Natural killer cell treated with Interleukin-12 subunit alpha and Interleukin-12 subunit beta and Interleukin-15 and Interleukin-18, amount 100 ng/mL, for 72 hours (primary cell): ENCODE measurements around the gene PGP. TPM values are rescaled to one million over a fixed set of nuclear protein-coding genes. Genes with fewer than 3 reads are reported as not detected.

Source experiments
- ATAC-seq, 2 donors: fragments of 150-1000 bp; cut with Tn5 transposase in 1 of 2; sonication (Bioruptor Pico), chemical (Tn5 transposase) in 1 of 2; 2 replicates each; pipeline ENCODE4 v1.10.0; 2021
- DNase-seq: peaks from one replicate; pipeline ENCODE4 v3.0.0; 2022; ENCODE audit warnings: low spot score
- H3K27ac Mint-ChIP-seq, 2 donors: 1 replicate in 1 of 2; 2 replicates in 1 of 2; pipeline ENCODE4 v1.8.0; 2022; ENCODE audit warnings: mixed read lengths in 2 of 2, mild to moderate bottlenecking in 1 of 2, moderate library complexity in 1 of 2
- H3K27me3 Mint-ChIP-seq, 2 donors: 1 replicate in 1 of 2; 2 replicates in 1 of 2; pipeline ENCODE4 v1.8.0; 2022; ENCODE audit warnings: mixed read lengths in 2 of 2
- H3K36me3 Mint-ChIP-seq: one replicate; pipeline ENCODE4 v1.8.0; 2022; ENCODE audit warnings: mixed read lengths
- H3K4me1 Mint-ChIP-seq, 2 donors: 1 replicate in 1 of 2; 2 replicates in 1 of 2; pipeline ENCODE4 v1.8.0; 2022; ENCODE audit warnings: low read depth in 2 of 2, mixed read lengths in 2 of 2, mild to moderate bottlenecking in 1 of 2
- H3K4me3 Mint-ChIP-seq: one replicate; pipeline ENCODE4 v1.8.0; 2022; ENCODE audit warnings: mixed read lengths
- H3K9me3 Mint-ChIP-seq: 2 replicates; pipeline ENCODE4 v1.8.0; 2022; ENCODE audit warnings: mixed read lengths
- total RNA-seq, 2 donors: library from RNA; stranded (reverse); gene quantifications; one replicate each; pipeline ENCODE4 v1.2.3, GENCODE V29; 2022

The PGP gene
- total RNA-seq, 2 donors from 2014 or later: 18.8 to 39.8 TPM

DNA sequence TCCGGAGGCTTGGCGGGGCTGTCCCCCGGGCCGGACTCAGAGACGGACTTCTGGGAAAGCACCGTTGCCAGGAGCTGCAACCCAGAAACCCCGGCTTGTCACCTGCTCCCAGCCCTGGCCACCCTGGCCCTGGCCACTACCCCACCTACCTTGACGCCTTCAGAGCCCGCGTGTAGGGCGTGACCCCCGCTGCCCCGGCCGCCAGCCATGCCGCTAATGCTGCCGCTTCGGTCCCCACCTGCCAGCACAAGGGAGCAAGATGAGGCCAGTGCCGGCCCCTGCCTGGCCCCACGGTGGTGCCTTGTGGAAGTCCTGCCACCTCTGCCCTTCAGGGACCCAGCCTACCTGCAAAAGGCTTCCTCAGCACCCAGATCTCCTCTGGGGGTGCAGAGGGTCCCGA, 29.7 kb downstream of the PGP start:
- DNase-seq: no peak
- Mint-ChIP-seq H3K27me3 (no peaks in the 10 kb centered on the region), H3K4me1 (peaks cover 0 to 4% of the 10 kb centered on the region in 2 donors), H3K36me3 (no peaks in the 10 kb centered on the region), H3K4me3 (no peak overlapping the region), H3K9me3 (no peaks in the 10 kb centered on the region), H3K27ac (no peak overlapping the region)
- ATAC-seq: no peak

DNA sequence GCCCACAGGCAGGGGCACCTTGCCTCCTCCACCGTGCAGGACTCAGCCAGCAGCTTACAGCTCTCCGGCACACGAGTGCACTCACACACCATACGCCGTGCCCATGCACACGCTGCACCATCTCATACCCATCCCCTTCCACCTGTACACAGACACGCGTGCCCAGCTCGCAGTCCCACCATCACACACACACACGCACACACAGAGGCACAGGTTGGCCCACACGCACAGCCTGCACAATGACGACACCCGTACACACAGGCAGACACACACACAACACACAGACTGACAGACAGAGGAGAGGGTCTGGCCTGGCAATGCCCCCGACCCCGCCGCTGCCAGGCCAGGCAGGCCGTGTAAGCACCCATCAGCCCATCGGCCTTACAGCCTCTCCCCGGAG, 30.3 kb downstream of the PGP start:
- H3K4me1 Mint-ChIP-seq: peaks cover 0 to 4% of the 10 kb centered on the region in 2 donors
- ATAC-seq (peak in 1 of 2 donors; percentile 2), DNase-seq (no peak)
- H3K27me3 Mint-ChIP-seq: no peaks in the 10 kb centered on the region
- no peak overlapping the region for H3K4me3 Mint-ChIP-seq
- no peaks in the 10 kb centered on the region for H3K9me3 Mint-ChIP-seq
- no peak overlapping the region for H3K27ac Mint-ChIP-seq
- no peaks in the 10 kb centered on the region for H3K36me3 Mint-ChIP-seq

DNA sequence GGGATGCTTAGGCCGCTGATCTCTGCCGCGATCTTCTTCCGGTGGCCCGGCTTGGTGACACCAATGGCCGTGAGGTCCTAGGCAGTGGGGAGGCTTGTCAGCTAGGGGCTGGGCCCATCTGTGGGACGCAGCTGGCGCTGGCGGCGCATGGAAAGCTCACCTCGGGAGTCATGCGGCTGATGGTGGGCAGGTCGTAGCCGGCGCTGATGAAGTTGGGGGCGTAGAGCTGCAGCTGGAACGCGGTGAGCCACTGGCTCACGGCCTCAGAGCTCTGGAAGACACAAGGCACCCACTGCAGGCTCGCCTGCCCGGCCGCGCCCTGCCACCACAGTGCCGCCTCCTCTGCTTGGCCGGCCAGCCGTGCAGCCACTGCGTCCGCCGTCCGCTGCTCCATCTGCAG, 31.0 kb downstream of the PGP start:
- peaks cover 0 to 4% of the 10 kb centered on the region in 2 donors for H3K4me1 Mint-ChIP-seq
- ATAC-seq (no peak), DNase-seq (no peak)
- no peaks in the 10 kb centered on the region for H3K36me3 Mint-ChIP-seq
- no peak overlapping the region for H3K27ac Mint-ChIP-seq
- no peaks in the 10 kb centered on the region for H3K27me3 Mint-ChIP-seq
- H3K9me3 Mint-ChIP-seq: no peaks in the 10 kb centered on the region
- no peak overlapping the region for H3K4me3 Mint-ChIP-seq

DNA sequence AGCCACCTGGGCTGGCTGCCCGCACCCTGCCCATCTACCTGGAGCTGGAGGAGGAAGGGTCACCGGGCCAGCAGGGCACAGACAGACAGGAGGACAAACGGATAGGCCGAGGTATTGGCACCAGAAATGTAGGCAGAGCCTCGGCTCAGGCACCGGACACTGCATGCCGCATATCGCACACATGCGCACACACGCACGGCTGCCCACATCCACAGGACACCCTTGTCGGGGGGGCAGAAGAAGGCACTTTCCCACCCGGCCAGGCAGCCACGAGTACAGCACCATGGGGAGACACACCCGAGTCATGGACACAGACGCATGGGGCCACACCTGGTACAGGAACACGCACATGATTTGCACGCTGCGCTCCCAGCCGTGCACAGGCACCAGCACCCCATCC, 32.7 kb downstream of the PGP start:
- no peak overlapping the region for H3K4me3 Mint-ChIP-seq
- DNase-seq (no peak), ATAC-seq (no peak)
- no peak overlapping the region for H3K27ac Mint-ChIP-seq
- no peaks in the 10 kb centered on the region for H3K27me3 Mint-ChIP-seq
- no peaks in the 10 kb centered on the region for H3K36me3 Mint-ChIP-seq
- H3K4me1 Mint-ChIP-seq: peaks cover 0 to 6% of the 10 kb centered on the region in 2 donors
- H3K9me3 Mint-ChIP-seq: no peaks in the 10 kb centered on the region

DNA sequence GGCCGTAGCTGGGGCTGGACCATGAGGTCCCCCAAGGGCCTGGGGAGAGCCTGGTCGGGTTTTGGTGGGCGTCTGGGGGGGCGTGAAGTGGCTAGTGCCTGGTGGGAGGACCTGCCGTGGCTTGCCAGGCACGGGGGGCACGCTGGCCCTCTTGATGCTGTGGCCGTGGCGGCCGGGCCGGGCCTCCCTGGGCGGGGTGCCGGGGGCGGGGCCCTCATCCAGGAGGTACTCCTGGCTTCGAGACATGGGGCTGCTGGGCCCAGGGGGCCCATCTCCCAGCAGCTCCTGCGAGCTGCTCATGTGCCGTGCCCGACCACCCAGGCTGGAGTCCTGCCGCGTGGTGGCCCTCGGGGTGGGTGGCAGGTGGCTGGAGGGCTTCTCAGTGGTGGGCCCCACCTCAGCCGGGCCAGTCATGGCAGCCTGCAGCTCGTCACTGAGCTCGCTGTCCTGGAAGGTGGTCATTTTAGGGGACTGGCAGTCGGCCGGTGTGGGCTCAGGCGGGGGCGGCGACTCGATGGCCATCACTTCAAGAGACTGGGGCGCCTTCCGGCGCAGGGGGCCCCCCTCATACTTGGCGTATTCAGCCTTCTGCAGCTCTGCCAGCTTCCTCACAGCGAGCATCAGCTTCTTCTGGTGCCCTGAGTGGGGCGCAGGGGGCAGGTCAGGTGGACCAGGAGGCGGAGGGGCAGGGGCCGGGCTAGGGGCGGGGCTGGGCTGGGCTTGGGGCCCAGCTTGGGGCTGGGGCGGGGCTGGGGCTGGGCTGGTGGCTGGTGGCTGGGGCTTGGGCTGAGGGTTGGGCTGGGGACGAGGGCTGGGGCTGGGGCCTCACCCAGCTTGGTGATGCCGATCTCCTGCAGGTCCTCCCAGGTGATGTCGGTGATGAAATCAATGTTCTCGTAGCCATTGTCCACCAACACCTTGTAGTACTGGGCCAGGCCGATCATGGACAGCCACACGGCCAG, 33.4 kb downstream of the PGP start:
- ATAC-seq (no peak), DNase-seq (no peak)
- Mint-ChIP-seq H3K4me1 (peaks cover 0 to 6% of the 10 kb centered on the region in 2 donors), H3K9me3 (no peaks in the 10 kb centered on the region), H3K27me3 (no peaks in the 10 kb centered on the region), H3K36me3 (no peaks in the 10 kb centered on the region), H3K4me3 (no peak overlapping the region), H3K27ac (no peak overlapping the region)

DNA sequence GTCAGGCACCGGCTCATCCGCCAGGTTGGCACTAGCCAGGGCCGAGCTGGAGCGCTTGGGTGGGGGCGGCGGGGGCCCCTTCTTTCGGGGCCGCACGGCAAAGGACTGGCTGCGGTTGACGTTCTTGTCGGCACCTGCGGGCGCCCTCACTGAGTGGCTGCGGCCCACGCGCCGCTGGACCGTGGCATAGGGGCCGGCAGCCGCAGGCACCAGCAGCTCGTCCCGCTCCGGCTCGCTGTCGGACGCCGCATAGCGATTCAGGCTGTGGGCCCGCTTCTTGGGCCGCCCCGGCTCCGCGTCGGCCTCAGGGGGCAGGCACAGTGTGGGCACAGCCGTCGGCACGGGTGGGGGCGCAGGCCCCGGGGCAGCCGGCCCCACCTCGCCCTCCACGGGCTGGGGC, 34.2 kb downstream of the PGP start:
- Mint-ChIP-seq H3K36me3 (no peaks in the 10 kb centered on the region), H3K4me3 (no peak overlapping the region), H3K9me3 (no peaks in the 10 kb centered on the region), H3K27ac (no peak overlapping the region), H3K4me1 (peaks cover 0 to 6% of the 10 kb centered on the region in 2 donors), H3K27me3 (no peaks in the 10 kb centered on the region)
- DNase-seq (no peak), ATAC-seq (no peak)

DNA sequence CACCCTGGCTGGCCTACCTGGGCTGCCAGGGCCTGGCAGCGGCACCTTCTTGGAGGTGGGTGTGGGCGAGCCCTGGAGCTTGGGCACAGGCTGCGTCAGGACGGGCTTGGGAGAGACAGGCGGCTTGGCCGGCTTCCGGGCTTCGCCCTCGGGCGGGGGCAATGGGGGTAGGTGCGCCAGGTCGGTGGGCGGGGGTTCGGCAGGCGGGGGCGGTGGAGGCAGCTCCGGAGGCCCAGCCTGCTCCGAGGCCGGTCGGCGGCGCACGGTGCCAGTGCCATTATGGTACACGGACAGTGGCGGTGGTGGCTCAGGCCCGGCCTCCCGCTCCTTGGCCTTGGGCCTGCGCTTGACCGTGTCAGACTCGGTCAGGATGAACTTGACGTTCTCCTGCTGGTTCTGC, 35.1 kb downstream of the PGP start:
- ATAC-seq (no peak), DNase-seq (no peak)
- peaks cover 0 to 6% of the 10 kb centered on the region in 2 donors for H3K4me1 Mint-ChIP-seq
- no peaks in the 10 kb centered on the region for H3K9me3 Mint-ChIP-seq
- H3K4me3 Mint-ChIP-seq: no peak overlapping the region
- H3K36me3 Mint-ChIP-seq: no peaks in the 10 kb centered on the region
- H3K27ac Mint-ChIP-seq: no peak overlapping the region
- no peaks in the 10 kb centered on the region for H3K27me3 Mint-ChIP-seq

DNA sequence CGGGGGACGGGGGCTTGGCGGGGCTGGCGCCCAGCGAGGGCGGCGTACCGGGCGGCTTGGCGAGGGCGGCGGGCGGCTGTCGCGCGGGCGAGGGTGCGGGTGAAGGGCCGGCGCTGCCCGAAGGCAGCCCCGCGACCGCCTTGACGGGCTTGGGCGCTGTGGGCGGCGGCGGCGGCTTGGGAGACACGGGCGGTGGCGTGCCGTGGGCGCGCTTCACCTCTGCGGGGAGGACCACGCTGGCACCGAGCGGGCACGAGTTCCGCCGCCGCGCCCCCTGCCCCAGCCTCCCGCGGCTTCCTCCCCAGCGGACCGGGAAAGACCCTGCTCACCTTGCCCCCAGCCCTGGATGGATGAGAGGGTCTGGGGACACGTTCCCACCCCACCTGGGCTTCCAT, 35.5 kb downstream of the PGP start:
- Mint-ChIP-seq H3K4me3 (no peak overlapping the region), H3K36me3 (no peaks in the 10 kb centered on the region), H3K9me3 (no peaks in the 10 kb centered on the region), H3K4me1 (peaks cover 0 to 6% of the 10 kb centered on the region in 2 donors), H3K27me3 (no peaks in the 10 kb centered on the region), H3K27ac (no peak overlapping the region)
- DNase-seq: no peak
- no peak for ATAC-seq

DNA sequence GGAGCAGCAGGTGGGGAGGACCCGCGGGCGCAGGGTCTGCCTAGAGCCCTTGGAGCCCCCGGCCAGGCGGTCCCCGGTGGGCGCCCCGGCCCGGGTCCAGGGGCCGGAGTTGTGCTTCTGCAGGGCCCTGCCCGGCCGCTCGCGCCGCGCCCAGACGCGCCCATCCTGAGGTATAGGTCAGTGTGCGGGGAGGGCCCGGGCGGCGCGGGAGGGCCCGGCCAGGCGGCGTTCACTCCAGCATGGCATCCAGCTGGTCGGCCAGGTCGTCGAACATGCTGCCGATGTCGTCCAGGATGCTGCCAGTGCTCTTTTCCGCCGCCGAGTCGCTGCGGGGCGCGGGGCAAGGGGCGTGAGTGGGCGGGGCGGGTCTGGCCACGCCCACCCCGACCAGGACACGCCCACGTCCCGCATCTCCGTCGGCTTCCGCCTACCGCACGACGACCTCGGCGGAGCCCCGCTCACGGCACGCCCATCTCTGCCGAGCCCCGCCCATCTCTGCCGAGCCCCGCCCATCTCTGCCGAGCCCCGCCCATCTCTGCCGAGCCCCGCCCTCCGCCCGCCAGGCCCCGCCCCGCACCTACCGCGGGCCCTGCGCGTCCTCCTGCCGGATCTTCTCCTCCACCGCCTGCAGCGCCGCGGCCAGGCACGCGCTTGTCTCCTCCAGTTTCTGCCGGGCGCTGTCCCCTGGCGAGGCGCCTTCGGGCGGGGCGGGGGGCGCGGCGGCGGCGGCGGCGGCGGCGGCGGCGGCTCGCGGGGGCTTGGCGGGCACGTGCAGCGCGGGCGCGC, 36.1 kb downstream of the PGP start:
- Mint-ChIP-seq H3K27ac (no peak overlapping the region), H3K27me3 (no peaks in the 10 kb centered on the region)
- peak; percentile 42 to 81 for ATAC-seq

DNA sequence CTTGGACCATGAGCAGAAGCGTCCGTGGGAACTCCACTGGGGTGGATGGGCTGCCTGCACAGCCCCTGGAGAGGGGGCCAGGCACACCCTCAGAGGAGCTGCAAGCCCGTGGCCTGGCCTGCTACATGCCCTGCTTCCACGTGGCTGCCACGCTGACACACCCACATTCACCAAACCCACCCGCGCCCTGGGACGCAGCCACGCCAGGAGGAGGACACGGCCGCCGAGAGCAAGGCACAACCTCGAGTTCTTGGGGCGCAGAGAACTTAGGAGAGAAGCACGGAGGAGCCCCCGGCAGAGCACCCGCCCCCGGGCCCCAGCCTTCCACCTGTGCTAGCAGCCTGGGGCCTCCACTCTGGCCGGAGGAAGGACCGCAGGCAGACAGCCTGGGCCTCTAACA, 37.1 kb downstream of the PGP start:
- H3K27me3 Mint-ChIP-seq: no peaks in the 10 kb centered on the region
- no peak for DNase-seq
- no peak overlapping the region for H3K4me3 Mint-ChIP-seq
- no peak overlapping the region for H3K27ac Mint-ChIP-seq
- no peaks in the 10 kb centered on the region for H3K36me3 Mint-ChIP-seq
- no peak for ATAC-seq
- peaks cover 0 to 6% of the 10 kb centered on the region in 2 donors for H3K4me1 Mint-ChIP-seq
- H3K9me3 Mint-ChIP-seq: no peaks in the 10 kb centered on the region

More for the DNA sequence above, 36.1 kb downstream of the PGP start:
- peaks cover 0 to 6% of the 10 kb centered on the region in 2 donors for H3K4me1 Mint-ChIP-seq
- no peaks in the 10 kb centered on the region for H3K9me3 Mint-ChIP-seq
- H3K36me3 Mint-ChIP-seq: no peaks in the 10 kb centered on the region
- no peak overlapping the region for H3K4me3 Mint-ChIP-seq
- DNase-seq: no peak

DNA sequence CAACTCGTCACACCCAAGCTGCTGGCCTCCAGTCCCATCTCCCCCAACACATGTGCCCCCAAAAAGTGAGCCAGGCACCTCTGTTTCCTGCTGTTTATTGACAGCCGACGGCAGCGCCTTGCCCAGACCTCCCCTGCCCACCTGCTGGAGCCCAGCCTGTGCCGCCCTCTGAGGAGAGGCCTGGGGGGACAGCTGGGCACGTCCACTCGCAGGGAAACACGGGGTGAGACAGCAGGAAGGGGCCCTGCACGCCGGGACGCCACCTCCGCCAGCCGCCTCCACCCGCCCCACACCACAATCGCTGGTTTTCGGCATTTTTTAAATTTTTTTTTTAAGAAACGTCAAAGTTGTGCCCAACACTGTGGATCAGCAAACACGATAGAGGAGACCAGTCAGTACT, 37.5 kb downstream of the PGP start:
- DNase-seq (no peak), ATAC-seq (no peak)
- no peaks in the 10 kb centered on the region for H3K36me3 Mint-ChIP-seq
- H3K27me3 Mint-ChIP-seq: no peaks in the 10 kb centered on the region
- H3K4me3 Mint-ChIP-seq: no peak overlapping the region
- H3K27ac Mint-ChIP-seq: no peak overlapping the region
- no peaks in the 10 kb centered on the region for H3K9me3 Mint-ChIP-seq
- H3K4me1 Mint-ChIP-seq: peaks cover 0 to 3% of the 10 kb centered on the region in 2 donors

DNA sequence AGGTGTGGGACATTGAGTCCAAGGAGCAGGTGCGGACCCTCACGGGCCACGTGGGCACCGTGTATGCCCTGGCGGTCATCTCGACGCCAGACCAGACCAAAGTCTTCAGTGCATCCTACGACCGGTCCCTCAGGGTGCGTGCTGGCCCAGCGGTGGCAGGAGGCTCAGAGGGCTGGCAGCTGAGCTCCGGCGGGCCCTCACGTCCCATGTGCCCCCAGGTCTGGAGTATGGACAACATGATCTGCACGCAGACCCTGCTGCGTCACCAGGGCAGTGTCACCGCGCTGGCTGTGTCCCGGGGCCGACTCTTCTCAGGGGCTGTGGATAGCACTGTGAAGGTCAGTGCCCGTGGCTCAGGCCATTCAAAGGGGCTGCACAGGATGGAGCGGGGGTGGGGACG, 38.6 kb downstream of the PGP start:
- no peak overlapping the region for H3K27ac Mint-ChIP-seq
- H3K36me3 Mint-ChIP-seq: no peaks in the 10 kb centered on the region
- no peak for DNase-seq
- H3K4me1 Mint-ChIP-seq: peaks cover 0 to 3% of the 10 kb centered on the region in 2 donors
- H3K9me3 Mint-ChIP-seq: no peaks in the 10 kb centered on the region
- ATAC-seq: no peak
- H3K4me3 Mint-ChIP-seq: no peak overlapping the region
- no peaks in the 10 kb centered on the region for H3K27me3 Mint-ChIP-seq

DNA sequence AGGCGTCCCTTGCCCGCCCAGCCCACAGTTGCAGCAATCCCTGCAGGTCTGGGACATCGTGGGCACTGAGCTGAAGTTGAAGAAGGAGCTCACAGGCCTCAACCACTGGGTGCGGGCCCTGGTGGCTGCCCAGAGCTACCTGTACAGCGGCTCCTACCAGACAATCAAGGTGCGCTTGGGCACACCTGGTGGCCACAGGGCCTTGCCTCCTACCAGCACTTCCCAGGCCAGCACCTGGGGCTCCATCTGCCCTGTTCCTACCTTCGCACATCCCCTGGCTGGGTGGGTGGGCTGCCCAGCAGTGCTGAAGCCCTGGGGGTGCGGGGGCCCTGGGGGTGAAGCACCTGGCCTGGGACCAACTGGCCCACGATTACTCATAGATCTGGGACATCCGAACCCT, 39.2 kb downstream of the PGP start:
- DNase-seq (no peak), ATAC-seq (no peak)
- H3K4me1 Mint-ChIP-seq: peaks cover 0 to 3% of the 10 kb centered on the region in 2 donors
- H3K27me3 Mint-ChIP-seq: no peaks in the 10 kb centered on the region
- H3K4me3 Mint-ChIP-seq: no peak overlapping the region
- no peak overlapping the region for H3K27ac Mint-ChIP-seq
- no peaks in the 10 kb centered on the region for H3K9me3 Mint-ChIP-seq
- H3K36me3 Mint-ChIP-seq: no peaks in the 10 kb centered on the region
